Measurements from ENCODE around the gene IQGAP1.

IQGAP1 gene

DNA sequence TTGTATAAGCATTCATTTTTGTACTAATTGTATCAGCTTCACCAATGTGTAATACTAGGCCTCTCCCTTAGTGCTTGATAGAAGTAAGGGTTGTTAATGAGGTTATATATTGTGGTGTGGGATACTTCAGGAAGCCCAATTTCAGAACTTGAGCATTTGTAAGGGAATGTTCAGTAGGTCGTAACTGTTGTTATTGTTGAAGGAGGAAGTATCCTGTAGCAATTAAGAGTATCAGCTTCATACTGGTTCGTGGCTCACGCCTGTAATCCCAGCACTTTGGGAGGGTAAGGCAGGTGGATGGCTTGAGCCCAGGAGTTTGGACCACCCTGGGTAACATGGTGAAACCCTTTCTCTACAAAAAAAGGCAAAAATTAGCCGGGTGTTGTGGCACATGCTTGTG is 30.6 kb downstream of the IQGAP1 start:
- Histone ChIP-seq H3K9ac (ENCODE audit: low read length) (no peak overlapping the region), H3K36me3 (ENCODE audit: control insufficient read depth, insufficient read depth, low read length) (no peaks in the 10 kb centered on the region), H3K4me3 (ENCODE audit: low read length) (no peak overlapping the region), H3K27ac (ENCODE audit: low read depth, low read length) (peak overlapping the region; percentile 4), H3K4me1 (ENCODE audit: control insufficient read depth, insufficient read depth, low read length) (peaks cover 27% of the 10 kb centered on the region), H3K27me3 (ENCODE audit: control insufficient read depth, insufficient read depth, low read length) (no peaks in the 10 kb centered on the region)

DNA sequence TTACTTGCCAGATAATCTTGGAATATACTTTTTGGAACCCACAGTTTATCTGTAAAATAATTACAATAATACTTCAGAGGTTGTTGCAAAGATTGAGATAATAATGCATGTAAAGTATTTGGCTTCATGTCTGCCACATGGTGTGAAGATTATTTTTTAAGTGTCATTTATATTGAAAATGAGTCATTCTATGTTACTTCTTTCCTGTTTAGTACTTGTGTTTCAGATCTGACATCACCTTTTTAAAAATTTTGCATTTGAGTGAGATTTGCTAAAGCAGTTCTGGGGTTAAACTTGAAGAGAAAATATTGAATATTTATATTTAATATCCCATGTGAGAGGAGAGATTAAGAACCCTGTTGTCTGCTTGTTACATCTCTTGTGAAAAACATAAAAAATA is 31.2 kb downstream of the IQGAP1 start:
- peaks cover 29% of the 10 kb centered on the region for H3K4me1 ChIP-seq (ENCODE audit: control insufficient read depth, insufficient read depth, low read length)
- H3K36me3 ChIP-seq (ENCODE audit: control insufficient read depth, insufficient read depth, low read length), result no peaks in the 10 kb centered on the region
- H3K27ac ChIP-seq (ENCODE audit: low read depth, low read length), result peak overlapping the region; percentile 7
- no peak overlapping the region for H3K4me3 ChIP-seq (ENCODE audit: low read length)
- H3K9ac ChIP-seq (ENCODE audit: low read length), result no peak overlapping the region
- H3K27me3 ChIP-seq (ENCODE audit: control insufficient read depth, insufficient read depth, low read length), result no peaks in the 10 kb centered on the region

DNA sequence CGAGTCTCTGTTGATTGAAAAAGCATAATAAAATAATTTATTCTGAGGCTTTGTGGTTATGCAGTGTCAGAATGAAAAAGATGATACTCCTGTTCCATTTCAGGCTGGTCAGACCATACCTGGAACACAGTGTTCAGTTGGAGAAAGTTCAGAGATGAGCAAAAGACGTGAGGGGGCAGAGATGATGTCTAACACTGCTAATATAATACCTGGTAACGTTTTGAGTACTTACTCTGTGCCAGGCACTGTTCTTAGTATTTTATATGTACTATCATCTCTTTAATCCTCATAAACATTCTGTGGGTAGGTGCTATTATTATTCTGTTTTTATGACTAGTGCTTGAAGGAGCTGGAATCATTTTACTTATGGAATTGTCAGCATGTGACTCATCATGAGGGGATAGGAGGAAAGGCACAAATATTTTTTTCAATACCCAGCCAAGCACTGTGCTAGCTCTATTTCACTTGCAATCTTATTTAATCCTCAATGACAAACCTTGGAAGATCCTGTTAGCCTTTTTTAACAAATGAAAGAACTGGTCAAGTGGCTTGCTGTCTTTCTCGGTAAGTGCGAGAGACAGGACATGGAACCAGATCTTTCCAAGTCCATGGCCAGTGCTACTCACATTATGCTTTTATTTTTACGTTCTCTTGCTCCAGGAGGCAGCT is 31.8 kb downstream of the IQGAP1 start:
- Histone ChIP-seq H3K4me3 (ENCODE audit: low read length) (no peak overlapping the region), H3K36me3 (ENCODE audit: control insufficient read depth, insufficient read depth, low read length) (no peaks in the 10 kb centered on the region), H3K4me1 (ENCODE audit: control insufficient read depth, insufficient read depth, low read length) (peaks cover 24% of the 10 kb centered on the region), H3K27me3 (ENCODE audit: control insufficient read depth, insufficient read depth, low read length) (no peaks in the 10 kb centered on the region), H3K27ac (ENCODE audit: low read depth, low read length) (peak overlapping the region; percentile 90), H3K9ac (ENCODE audit: low read length) (no peak overlapping the region)

DNA sequence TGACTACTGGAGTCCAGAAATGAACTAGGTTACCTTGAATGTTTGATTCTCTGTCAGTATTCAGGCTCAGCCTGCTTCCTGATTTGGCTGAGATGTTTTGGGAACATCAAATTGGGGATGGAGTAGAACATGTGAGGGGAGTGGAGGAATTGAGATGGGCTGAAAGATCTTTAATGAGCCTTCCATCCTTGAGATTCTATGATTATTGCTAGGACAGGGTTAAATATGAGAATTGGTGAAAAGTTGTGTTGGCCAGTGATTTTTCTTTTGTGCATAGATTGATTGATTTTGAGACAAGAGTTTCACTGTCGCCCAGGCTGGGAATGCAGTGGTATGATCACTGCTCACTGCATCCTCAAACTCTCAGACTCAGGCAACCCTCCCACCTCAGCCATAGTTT is 32.4 kb downstream of the IQGAP1 start:
- Histone ChIP-seq H3K4me3 (ENCODE audit: low read length) (no peak overlapping the region), H3K36me3 (ENCODE audit: control insufficient read depth, insufficient read depth, low read length) (no peaks in the 10 kb centered on the region), H3K4me1 (ENCODE audit: control insufficient read depth, insufficient read depth, low read length) (peaks cover 23% of the 10 kb centered on the region), H3K27me3 (ENCODE audit: control insufficient read depth, insufficient read depth, low read length) (no peaks in the 10 kb centered on the region), H3K9ac (ENCODE audit: low read length) (no peak overlapping the region), H3K27ac (ENCODE audit: low read depth, low read length) (peak overlapping the region; percentile 90)

DNA sequence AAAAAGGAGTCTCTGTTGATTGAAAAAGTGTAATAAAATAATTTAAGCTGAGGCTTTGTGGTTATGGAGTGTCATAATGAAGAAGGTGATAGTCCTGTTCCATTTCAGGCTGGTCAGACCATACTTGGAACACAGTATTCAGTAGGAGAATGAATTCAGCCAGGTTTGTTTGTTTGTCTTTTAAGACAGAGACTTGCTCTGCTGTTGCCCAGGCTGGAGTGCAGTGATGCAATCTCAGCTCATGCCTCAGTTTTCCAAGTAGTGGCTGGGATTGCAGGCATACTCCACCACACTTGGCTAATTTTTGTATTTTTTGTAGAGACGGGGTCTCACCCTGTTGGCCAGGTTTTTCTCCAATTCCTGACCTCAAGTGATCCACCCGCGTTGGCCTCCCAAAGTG is 33.5 kb downstream of the IQGAP1 start:
- Histone ChIP-seq H3K27ac (ENCODE audit: low read depth, low read length) (no peak overlapping the region), H3K4me3 (ENCODE audit: low read length) (no peak overlapping the region), H3K4me1 (ENCODE audit: control insufficient read depth, insufficient read depth, low read length) (peaks cover 23% of the 10 kb centered on the region), H3K27me3 (ENCODE audit: control insufficient read depth, insufficient read depth, low read length) (no peaks in the 10 kb centered on the region), H3K36me3 (ENCODE audit: control insufficient read depth, insufficient read depth, low read length) (no peaks in the 10 kb centered on the region), H3K9ac (ENCODE audit: low read length) (no peak overlapping the region)

DNA sequence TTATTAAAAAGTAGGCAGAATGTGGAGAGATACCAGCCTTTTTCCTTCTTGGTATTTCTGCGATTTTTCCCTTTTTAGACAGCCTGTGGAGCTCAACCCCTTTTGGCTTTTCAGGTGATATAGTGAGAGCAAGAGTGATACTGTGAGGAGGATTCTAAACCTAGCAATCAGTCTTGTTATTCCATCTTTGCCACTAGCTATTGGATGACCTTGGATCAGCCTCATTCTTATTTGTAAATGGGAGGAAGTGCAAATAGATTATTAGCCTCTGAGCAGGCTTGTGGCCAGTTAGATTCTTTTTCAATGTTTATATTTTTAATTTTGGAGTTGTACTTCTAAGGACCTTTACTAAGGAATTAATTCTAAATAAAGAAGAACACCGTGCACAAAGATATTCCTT is 34.0 kb downstream of the IQGAP1 start:
- Histone ChIP-seq H3K9ac (ENCODE audit: low read length) (no peak overlapping the region), H3K36me3 (ENCODE audit: control insufficient read depth, insufficient read depth, low read length) (no peaks in the 10 kb centered on the region), H3K27ac (ENCODE audit: low read depth, low read length) (no peak overlapping the region), H3K4me1 (ENCODE audit: control insufficient read depth, insufficient read depth, low read length) (peaks cover 23% of the 10 kb centered on the region), H3K27me3 (ENCODE audit: control insufficient read depth, insufficient read depth, low read length) (no peaks in the 10 kb centered on the region), H3K4me3 (ENCODE audit: low read length) (no peak overlapping the region)

DNA sequence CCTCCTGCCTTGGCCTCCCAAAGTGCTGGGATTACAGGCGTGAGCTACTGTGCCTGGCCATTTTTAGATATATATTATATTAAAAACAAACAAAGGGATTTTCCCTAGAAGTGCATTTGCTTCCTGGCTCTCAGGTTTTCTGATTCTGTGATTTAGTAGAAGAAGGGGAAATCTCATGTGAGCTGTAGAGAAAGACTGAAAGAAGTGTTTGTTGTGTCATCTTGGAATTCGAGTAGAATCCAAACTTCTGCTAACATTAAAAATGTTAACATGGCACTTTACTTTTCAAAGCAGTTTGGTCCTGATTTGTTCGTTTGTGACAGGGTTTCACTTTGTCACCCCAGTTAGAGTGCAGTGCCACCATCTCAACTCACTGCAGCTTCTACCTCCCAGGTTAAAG is 34.9 kb downstream of the IQGAP1 start:
- H3K36me3 ChIP-seq (ENCODE audit: control insufficient read depth, insufficient read depth, low read length), result no peaks in the 10 kb centered on the region
- H3K27me3 ChIP-seq (ENCODE audit: control insufficient read depth, insufficient read depth, low read length), result no peaks in the 10 kb centered on the region
- no peak overlapping the region for H3K9ac ChIP-seq (ENCODE audit: low read length)
- H3K27ac ChIP-seq (ENCODE audit: low read depth, low read length), result no peak overlapping the region
- peaks cover 23% of the 10 kb centered on the region for H3K4me1 ChIP-seq (ENCODE audit: control insufficient read depth, insufficient read depth, low read length)
- H3K4me3 ChIP-seq (ENCODE audit: low read length), result no peak overlapping the region

DNA sequence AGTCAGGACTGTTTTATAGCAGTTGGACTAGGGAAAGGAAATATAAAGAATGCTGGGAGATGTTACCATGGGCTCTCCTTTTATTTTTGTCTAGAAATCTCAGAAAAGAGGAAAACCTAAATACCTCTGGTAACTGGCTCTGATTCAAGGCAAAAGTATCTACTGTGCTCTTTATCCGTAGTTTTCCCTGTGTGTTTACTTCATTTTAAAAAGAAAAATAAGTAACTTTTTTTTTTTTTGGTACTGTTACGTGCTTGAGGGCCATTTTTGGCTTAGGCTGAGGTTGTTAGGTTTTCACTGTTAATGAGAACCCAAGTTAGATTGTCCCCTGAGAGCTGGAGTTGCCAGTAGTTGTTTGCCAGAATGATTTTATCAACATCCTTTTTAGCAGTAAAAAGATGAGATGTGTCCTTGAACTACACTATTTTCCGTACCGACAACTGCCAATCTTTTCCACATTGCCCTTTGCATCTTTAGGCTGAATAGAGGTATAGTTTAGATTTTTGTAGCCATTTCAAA is 35.8 kb downstream of the IQGAP1 start:
- H3K27me3 ChIP-seq (ENCODE audit: control insufficient read depth, insufficient read depth, low read length), result no peaks in the 10 kb centered on the region
- H3K9ac ChIP-seq (ENCODE audit: low read length), result no peak overlapping the region
- H3K36me3 ChIP-seq (ENCODE audit: control insufficient read depth, insufficient read depth, low read length), result no peaks in the 10 kb centered on the region
- H3K27ac ChIP-seq (ENCODE audit: low read depth, low read length), result no peak overlapping the region
- no peak overlapping the region for H3K4me3 ChIP-seq (ENCODE audit: low read length)
- H3K4me1 ChIP-seq (ENCODE audit: control insufficient read depth, insufficient read depth, low read length), result peaks cover 21% of the 10 kb centered on the region

DNA sequence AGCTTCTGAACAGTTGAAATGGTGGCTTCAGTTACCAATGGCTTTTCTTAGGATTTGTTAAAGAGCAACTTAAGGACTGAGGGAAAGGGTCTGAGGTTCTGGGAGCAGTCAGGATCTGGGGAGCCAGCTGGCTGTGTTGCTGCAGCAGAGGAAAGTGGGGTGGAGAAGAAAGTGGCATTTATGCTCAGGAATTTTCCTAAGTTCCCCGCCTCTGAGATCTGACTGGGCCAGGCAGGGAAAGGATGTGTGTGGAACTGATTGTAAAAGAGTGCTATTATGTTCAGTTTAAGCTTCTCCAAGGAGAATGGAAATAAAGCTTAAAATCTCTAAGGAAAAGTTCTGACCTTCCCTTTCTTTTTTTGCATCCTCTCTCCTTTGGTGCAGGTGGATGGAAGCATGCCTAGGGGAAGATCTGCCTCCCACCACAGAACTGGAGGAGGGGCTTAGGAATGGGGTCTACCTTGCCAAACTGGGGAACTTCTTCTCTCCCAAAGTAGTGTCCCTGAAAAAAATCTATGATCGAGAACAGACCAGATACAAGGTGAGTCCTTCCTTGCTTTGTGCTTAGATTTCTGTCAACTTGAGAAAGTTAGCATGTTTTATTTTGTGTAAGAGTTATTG is 37.8 kb downstream of the IQGAP1 start:
- Histone ChIP-seq H3K4me1 (ENCODE audit: control insufficient read depth, insufficient read depth, low read length) (peaks cover 9% of the 10 kb centered on the region), H3K36me3 (ENCODE audit: control insufficient read depth, insufficient read depth, low read length) (no peaks in the 10 kb centered on the region), H3K27ac (ENCODE audit: low read depth, low read length) (no peak overlapping the region), H3K4me3 (ENCODE audit: low read length) (no peak overlapping the region), H3K27me3 (ENCODE audit: control insufficient read depth, insufficient read depth, low read length) (no peaks in the 10 kb centered on the region), H3K9ac (ENCODE audit: low read length) (no peak overlapping the region)

DNA sequence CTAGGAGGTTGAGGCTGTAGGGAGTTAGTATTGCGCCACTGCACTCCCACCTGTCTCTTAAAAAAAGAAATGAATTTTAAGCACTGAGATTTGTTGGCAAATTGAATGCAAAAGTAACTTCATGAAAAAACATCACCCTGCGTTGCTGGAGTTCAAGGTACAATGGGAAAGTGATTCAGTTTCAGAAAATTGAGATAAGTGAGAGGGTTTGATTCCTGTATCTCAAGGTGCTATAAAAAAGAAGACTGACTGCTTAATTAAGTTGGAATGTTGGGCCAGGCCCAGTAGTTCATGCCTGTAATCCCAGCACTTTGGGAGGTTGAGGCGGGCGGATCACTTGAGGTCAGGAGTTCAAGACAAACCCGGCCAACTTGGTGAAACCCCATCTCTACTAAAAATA is 39.1 kb downstream of the IQGAP1 start:
- Histone ChIP-seq H3K36me3 (ENCODE audit: control insufficient read depth, insufficient read depth, low read length) (no peaks in the 10 kb centered on the region), H3K27ac (ENCODE audit: low read depth, low read length) (no peak overlapping the region)

DNA sequence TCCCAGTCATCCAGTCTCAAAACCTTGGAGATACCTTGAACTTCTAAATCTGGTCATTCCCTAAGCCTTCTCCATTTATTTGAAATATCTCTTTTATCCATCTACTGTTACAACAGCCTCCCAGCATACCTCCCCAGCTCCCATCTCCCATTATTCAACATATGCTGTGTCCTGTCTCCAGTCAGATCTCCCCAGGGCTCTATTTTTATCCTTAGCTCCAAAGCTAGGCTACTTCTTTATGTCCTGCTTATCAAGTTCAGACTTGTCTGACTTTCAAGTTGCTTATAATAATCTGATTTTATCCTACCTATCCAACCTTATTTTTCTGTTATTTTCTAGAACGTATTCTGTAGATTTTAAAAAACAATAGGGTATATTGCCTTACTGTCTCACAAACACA is 44.2 kb downstream of the IQGAP1 start:
- Histone ChIP-seq H3K27me3 (ENCODE audit: control insufficient read depth, insufficient read depth, low read length) (no peaks in the 10 kb centered on the region), H3K4me3 (ENCODE audit: low read length) (no peak overlapping the region), H3K9ac (ENCODE audit: low read length) (no peak overlapping the region), H3K27ac (ENCODE audit: low read depth, low read length) (no peak overlapping the region), H3K4me1 (ENCODE audit: control insufficient read depth, insufficient read depth, low read length) (no peaks in the 10 kb centered on the region), H3K36me3 (ENCODE audit: control insufficient read depth, insufficient read depth, low read length) (peaks cover 9% of the 10 kb centered on the region)

More for the DNA sequence above, 39.1 kb downstream of the IQGAP1 start:
- no peak overlapping the region for H3K9ac ChIP-seq (ENCODE audit: low read length)
- no peaks in the 10 kb centered on the region for H3K27me3 ChIP-seq (ENCODE audit: control insufficient read depth, insufficient read depth, low read length)
- H3K4me1 ChIP-seq (ENCODE audit: control insufficient read depth, insufficient read depth, low read length), result peaks cover 9% of the 10 kb centered on the region
- H3K4me3 ChIP-seq (ENCODE audit: low read length), result no peak overlapping the region

DNA sequence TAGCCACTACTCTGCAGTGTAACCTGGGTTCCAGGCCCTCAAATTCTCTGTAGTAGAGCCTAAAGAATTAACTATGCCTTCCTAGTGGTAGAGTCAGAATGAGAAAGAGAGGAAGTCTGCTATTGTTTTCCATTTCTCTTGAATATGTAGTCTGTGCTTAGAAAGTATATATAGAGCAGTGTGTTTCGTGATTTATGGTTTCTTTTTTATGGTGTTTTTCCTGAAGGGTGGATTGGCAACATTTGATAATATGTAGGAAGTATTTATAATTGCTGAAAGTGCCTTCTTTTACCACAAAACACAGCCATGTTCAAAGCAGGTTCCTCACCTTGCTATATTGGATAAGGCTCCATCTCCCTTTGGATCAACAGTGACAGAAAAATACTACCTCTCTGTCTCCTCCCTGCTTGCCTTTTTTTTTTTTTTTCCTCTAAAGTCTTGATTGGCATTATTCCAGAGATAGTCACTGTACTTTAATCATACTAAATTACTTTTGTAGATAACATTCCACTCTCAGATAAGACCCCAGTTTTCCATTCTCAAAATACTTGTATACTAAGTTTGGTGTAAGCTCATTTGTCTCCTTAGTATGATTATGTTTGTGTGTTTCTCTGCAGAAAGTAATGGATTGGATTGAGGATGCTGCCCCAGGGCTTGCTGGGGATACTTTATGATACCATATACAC is 47.8 kb downstream of the IQGAP1 start:
- Histone ChIP-seq H3K27me3 (ENCODE audit: control insufficient read depth, insufficient read depth, low read length) (no peaks in the 10 kb centered on the region), H3K4me3 (ENCODE audit: low read length) (no peak overlapping the region), H3K36me3 (ENCODE audit: control insufficient read depth, insufficient read depth, low read length) (peaks cover 13% of the 10 kb centered on the region), H3K4me1 (ENCODE audit: control insufficient read depth, insufficient read depth, low read length) (no peaks in the 10 kb centered on the region), H3K27ac (ENCODE audit: low read depth, low read length) (no peak overlapping the region), H3K9ac (ENCODE audit: low read length) (no peak overlapping the region)
